Coronary artery (tissue), 2 donors: ENCODE data around the gene CCDC167.

ENCODE experiments used
- DNase-seq: peaks from one replicate; pipeline ENCODE4 v3.0.0-alpha.2; 2017; ENCODE audit warnings: low spot score
- H3K27ac ChIP-seq, 2 donors: fragments of 200-600 bp; sonication (generic); one replicate each; pipeline ENCODE4 v1.5.1; 2016 to 2019
- H3K4me3 ChIP-seq: fragments of 200-600 bp; sonication (generic); 2 replicates; pipeline ENCODE4 v1.5.1; 2016; ENCODE audit warnings: mild to moderate bottlenecking, moderate library complexity
- CTCF ChIP-seq: fragments of 200-600 bp; sonication (generic); IDR thresholded peaks from one replicate; pipeline ENCODE4 v1.5.1; 2019; ENCODE audit warnings: antibody characterized with exemption

CCDC167 gene

GRCh38 chr6:37460805-37461204, 38.9 kb downstream of the CCDC167 start:
- no peak for DNase-seq
- H3K27ac ChIP-seq = no peak overlapping the region
- TF ChIP-seq CTCF = no peak
- no peak overlapping the region for H3K4me3 ChIP-seq

GRCh38 chr6:37459981-37460800, 39.5 kb downstream of the CCDC167 start:
- TF ChIP-seq CTCF = no peak
- DNase-seq = no peak
- Histone ChIP-seq H3K27ac (no peak overlapping the region), H3K4me3 (no peak overlapping the region)

- H3K27ac ChIP-seq = no peak overlapping the region
- no peak overlapping the region for H3K4me3 ChIP-seq
- TF ChIP-seq CTCF = no peak
- no peak for DNase-seq
These were observed 42.7 kb downstream of the CCDC167 start for GRCh38 chr6:37456816-37457560.

- TF ChIP-seq CTCF = no peak
- Histone ChIP-seq H3K4me3 (no peak overlapping the region), H3K27ac (no peak overlapping the region)
- no peak for DNase-seq
These were observed 43.6 kb downstream of the CCDC167 start for GRCh38 chr6:37456126-37456525.

- H3K27ac ChIP-seq = no peak overlapping the region
- no peak for DNase-seq
These were observed 45.1 kb downstream of the CCDC167 start for GRCh38 chr6:37454420-37455140.

GRCh38 chr6:37452522-37452921, 47.2 kb downstream of the CCDC167 start:
- no peak for TF ChIP-seq CTCF
- H3K27ac ChIP-seq = no peak overlapping the region
- DNase-seq = no peak
- H3K4me3 ChIP-seq = no peak overlapping the region

More at GRCh38 chr6:37454420-37455140, 45.1 kb downstream of the CCDC167 start:
- TF ChIP-seq CTCF = no peak
- no peak overlapping the region for H3K4me3 ChIP-seq
